GM19193 (cell line): ENCODE data around the gene SNRPA1.

Source experiments
- POLR2A ChIP-seq: IDR thresholded peaks from 4 replicates; pipeline ENCODE4 v1.6.1; 2011; ENCODE audit not compliant: insufficient read depth, insufficient read length; ENCODE audit errors: extremely low read depth

The SNRPA1 gene

GRCh38 chr15:101258238-101259144, 36.6 kb downstream of the SNRPA1 start:
- no peak for TF ChIP-seq POLR2A

DNA sequence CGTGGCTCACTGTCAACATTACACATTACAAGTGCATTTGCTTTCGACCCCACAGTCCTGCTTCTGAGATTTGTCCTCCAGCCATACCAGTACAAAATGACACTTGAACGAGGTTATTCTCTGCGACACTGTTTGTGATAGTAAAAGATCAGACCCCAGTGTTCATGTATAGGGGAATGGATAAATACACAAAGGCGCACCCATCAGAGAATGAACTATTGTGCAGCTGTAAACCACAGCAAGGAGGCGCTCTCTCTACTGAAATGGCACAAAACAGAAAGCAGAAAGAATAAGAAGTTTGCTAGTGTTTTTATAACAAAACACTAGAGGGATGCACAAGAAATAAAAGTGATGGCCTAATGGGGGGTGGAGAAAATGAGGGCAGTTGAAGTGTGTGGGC, 38.3 kb downstream of the SNRPA1 start:
- no peak for TF ChIP-seq POLR2A

DNA sequence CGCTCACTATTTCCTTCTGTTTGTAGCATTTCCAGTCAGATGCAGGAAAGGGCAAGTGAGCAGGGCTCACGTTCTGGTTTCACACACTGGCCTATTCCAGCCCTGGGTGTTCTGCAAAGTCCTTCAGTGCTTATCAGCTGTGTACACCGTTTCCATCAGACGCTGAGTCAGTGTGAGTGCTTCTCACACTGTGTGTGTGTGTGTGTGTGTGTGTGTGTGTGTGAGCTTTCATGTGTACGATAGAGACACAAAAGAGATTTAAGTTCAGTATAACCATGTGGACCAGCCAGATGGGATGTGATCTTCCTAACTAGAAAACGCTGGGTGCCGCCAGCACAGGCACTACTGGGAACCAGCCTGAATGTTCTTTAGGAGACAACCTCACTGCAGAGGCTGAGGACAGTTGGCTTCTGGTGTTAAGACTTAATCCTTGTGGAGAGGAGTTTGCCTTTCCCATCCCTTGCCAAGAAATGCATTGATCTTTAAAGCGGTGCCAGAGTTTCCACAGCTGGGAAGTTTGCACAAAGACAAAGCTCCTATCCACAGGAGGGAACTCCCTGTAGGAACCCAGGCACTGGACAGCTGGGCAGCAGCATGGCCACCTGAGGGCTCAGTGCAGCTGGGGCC, 39.3 kb downstream of the SNRPA1 start:
- no peak for TF ChIP-seq POLR2A

- no peak for TF ChIP-seq POLR2A
These were observed 40.0 kb downstream of the SNRPA1 start for GRCh38 chr15:101255051-101255395.

- TF ChIP-seq POLR2A, result no peak
These were observed 40.6 kb downstream of the SNRPA1 start for GRCh38 chr15:101254157-101255050.

DNA sequence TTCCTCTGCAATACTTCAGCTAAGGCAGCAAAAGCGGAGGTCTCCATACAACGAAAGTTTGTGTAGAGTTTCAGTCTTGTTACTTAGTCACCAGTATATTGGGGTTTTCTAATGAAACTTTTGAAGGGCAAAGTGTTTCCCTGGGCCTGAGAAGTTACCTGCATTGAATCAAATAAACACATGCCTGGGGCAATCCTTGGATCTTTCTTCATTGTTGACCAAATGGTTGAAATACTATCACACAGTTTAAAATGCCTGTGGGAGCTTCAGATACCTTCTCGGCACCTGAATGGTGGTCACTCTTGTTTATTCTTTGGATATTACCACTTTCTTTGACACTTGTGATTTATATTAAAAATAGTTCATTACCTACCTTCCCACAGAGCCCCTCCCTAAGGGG, 42.2 kb downstream of the SNRPA1 start:
- no peak for TF ChIP-seq POLR2A

- peak; percentile 77 for TF ChIP-seq POLR2A
These were observed 42.9 kb downstream of the SNRPA1 start, which contains the start of gene CHSY1 for GRCh38 chr15:101251830-101252820. CHSY1 (minus strand) TSS chr15:101252048; CDS start chr15:101251456, 592 bp downstream.

GRCh38 chr15:101250873-101251829, 43.9 kb downstream of the SNRPA1 start:
- TF ChIP-seq POLR2A, result no peak

GRCh38 chr15:101250341-101250831, 44.7 kb downstream of the SNRPA1 start:
- TF ChIP-seq POLR2A, result no peak

DNA sequence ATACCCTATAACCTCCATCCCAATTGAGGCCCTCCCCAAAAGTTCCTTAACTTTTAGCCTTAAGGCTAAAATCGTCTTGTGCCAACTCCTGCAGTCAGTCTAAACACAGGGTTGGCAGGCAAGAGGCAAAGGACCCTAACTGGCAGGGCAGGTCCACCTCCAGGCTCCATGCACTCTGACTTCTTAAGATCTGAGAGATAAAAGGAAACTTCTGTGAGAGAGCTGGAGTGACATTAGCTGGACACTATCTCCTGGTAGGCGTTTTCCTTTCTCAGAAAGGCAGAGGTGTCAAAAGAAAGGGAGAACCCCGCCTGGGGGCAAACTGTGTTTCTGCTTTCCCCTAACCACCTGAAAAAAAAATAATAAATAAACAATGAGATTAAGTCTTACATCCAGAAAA, 46.8 kb downstream of the SNRPA1 start:
- TF ChIP-seq POLR2A, result no peak

DNA sequence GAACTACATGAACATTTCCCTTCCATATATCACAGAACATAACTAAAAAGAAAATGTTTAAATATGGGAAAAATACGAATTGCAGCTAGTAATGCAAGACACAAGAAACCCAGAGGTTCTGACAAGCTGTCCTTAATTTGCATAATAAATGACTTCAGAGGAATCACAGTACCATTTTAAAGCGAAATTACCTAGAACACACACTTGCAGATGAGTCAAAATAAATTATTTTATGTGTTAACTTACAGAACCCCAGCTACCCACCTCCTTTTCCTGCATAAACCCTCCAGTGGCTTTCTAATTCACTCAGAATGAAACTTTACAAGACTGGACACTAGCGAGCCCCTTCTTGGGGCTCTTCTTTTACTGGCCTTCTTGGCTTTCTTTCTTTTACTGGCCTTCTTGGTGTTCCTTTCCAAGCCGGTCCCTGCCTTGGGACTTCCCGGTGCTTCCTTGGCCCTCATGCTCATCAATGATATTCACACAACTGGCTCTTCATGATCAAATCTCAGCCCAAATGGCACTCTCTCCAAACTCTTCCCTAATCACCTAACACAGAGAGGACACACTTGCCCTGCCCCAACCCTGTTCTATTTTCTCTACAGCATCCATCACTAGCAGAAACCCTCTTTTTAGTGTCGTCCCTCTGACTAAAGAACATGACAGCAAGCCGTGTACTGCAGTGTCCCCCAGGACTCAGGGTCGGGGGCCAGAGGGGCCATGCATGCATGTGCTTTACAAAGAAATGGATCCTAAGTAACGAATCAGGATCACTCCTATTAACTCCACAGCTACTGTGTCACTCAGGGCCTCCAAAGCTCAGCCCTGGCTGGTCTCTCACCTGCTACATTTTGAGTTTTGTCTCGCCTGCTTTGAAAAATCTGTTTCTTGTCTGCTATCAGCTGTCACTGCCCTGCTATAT, 48.0 kb downstream of the SNRPA1 start:
- no peak for TF ChIP-seq POLR2A

DNA sequence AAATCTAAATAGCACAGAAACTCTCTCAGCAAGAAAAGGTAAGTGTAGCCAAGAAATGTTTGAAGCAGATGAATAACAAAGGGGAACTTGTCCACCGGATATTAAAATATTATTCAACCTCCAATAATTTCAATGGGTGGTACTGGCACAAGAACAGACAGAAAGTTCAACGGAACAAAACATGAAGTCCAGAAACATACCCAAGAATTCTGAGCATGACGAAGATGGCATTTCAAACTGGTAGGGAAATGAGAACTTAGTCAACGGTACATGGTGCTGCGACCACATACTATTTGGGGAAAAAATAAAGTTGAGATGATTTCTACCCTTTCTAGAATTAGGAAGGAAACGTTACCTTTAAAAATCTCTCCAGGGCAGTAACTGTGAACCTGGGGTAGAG, 48.7 kb downstream of the SNRPA1 start:
- TF ChIP-seq POLR2A, result no peak
